GM21526 (cell line): ENCODE results near the gene ARHGAP18.

Source experiments
- ATAC-seq: cut with Tn5 transposase; IDR thresholded peaks from one replicate; pipeline ENCODE4 v1.9.1; 2021; ENCODE audit warnings: moderate library complexity; ENCODE audit not compliant: unreplicated experiment, low FRiP score

The ARHGAP18 gene, protein sequence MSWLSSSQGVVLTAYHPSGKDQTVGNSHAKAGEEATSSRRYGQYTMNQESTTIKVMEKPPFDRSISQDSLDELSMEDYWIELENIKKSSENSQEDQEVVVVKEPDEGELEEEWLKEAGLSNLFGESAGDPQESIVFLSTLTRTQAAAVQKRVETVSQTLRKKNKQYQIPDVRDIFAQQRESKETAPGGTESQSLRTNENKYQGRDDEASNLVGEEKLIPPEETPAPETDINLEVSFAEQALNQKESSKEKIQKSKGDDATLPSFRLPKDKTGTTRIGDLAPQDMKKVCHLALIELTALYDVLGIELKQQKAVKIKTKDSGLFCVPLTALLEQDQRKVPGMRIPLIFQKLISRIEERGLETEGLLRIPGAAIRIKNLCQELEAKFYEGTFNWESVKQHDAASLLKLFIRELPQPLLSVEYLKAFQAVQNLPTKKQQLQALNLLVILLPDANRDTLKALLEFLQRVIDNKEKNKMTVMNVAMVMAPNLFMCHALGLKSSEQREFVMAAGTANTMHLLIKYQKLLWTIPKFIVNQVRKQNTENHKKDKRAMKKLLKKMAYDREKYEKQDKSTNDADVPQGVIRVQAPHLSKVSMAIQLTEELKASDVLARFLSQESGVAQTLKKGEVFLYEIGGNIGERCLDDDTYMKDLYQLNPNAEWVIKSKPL

DNA sequence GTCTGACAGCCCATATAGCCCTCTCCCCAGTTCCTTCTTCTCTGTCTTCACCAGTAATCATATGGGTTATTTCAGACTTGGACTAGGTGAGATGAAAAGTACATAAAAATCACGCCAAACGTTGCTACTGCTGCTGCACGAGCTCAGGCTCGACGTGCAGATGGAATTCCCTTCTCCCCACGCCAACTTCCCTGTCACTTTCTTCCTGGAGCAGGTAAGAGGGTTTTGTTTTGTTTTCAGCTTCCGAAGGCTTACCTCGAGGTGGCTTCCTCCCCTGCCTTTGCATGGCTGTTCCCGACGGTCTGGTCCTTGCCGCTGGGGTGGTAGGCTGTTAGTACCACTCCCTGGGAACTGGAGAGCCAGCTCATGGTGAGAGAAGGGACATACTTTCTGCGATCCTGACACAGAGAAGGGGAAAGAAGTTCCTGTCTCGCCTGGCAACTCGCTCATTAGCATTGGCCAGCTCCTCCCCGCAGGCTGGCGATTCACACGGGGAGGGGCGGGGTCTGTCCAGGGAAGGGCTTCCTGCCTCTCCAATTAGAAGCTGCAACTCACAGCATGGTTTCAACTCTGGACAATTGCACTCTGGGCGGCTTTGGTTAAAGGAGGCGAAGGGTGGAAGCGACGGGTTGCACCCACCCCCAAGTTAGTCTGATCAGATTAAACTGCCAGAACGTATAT, at the start of gene ARHGAP18:
TSS of gene ARHGAP18 (minus strand) at position 409 of the 681 bp plus-strand sequence. CDS start at position 368, 41 bp downstream.
- peak; percentile 95 for ATAC-seq

DNA sequence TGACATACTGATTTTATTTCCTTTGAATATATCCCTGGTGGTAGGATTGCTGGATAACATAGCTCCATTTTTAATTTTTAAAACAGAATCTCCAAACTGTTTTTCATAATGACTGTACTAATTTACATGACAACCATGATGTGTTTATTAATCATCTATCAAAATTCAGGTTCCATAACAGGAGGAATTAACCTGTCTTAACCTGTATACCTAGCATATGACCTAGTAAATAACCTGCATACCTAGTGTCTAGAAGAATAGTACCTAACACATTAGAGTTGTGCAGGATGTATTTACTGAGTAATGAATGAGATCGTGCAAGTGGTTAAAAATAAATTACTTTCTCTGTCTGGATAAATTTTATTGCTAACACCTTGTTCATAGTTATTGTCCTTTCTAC, 45.8 kb upstream of the ARHGAP18 start:
- no peak for ATAC-seq

DNA sequence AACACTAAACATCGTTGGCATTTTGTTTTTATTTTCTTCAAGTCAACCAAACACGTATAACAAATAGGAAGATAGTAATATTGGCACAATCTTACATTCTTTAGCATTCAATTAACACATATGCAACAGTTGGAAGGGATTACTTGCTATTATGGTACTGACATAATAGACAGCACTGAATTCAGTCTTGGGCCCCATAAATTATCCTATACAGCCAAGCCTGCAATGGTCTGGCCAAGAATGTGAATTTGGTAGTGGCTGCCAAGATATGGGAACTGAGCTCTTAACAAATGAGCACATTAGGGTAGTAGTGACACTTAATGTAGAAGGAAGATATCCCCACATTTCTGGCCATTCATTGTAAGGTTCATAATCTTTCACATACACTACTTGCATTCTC, 44.8 kb upstream of the ARHGAP18 start:
- no peak for ATAC-seq

DNA sequence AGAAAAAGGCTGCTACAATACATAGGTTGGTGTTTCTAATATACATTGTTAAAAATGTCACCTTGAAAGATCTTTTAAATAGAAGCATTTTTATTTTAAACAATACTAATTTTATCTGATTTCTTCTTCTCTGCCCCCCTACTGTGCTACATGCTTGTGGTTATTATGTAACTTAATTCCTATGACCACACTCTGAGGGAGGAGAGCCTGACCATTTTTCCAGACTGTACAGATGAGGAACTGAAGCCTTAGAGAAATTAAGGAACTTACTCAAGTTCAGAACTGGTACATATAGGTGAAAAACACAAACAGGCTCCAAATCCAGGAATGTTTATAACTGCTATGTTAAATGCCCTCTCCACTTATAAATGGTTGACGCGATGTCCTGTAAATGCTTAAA, 43.4 kb upstream of the ARHGAP18 start:
- ATAC-seq, result no peak

DNA sequence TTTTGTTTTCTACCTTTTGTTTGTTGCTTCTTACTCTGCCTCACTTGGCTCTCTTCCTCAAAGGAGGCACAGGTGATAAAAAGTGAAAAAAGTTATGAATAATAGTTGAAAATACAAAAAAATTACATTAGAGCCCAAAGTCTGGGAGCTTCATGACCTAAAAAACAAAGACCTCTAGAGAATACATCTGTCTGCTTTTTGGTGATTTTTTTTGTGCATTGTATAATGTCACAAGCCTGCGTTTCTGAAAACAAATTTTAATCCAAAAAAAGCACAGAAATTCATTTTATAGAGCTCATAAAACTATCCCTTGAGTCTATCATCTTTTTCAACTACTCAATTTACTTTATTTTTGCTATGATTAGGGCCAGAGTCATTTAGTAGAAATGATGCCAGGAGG, 41.4 kb upstream of the ARHGAP18 start:
- ATAC-seq, result no peak

DNA sequence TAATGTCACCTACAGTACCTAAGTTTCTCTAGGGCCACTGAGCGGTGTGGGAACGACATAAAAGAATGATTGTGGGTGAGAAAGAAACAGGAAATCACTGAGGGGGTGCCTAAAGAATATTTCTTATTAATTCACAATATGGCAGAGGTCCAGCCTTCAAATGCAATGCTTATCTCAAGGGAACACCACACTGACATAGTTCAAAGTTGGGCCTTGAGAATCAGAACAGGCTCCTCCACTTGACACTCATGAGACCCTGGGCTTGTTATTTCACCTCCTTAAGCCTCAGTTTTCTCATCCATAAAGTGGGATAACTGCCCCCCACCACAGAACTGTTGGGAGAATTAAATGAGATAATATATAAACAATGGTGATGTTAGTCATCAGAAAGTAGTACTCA, 40.4 kb upstream of the ARHGAP18 start:
- no peak for ATAC-seq

DNA sequence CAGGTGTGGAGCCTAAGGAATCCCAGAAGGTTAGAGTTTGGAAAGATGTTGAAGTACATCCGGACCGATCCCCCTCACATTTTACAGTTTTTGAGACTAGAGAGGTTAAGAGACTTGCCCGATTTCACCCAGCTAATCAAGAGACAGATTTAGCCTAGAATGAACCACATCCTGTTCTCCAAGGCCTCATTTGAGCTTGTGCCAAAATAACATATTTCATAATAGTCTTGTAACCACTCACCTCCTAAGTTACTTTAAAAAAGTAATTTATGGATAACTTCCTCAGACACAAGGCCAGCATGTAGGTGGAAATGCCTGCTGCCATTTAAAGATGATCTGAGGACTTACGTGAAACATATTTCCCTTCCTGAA, 39.8 kb upstream of the ARHGAP18 start:
- ATAC-seq, result no peak

DNA sequence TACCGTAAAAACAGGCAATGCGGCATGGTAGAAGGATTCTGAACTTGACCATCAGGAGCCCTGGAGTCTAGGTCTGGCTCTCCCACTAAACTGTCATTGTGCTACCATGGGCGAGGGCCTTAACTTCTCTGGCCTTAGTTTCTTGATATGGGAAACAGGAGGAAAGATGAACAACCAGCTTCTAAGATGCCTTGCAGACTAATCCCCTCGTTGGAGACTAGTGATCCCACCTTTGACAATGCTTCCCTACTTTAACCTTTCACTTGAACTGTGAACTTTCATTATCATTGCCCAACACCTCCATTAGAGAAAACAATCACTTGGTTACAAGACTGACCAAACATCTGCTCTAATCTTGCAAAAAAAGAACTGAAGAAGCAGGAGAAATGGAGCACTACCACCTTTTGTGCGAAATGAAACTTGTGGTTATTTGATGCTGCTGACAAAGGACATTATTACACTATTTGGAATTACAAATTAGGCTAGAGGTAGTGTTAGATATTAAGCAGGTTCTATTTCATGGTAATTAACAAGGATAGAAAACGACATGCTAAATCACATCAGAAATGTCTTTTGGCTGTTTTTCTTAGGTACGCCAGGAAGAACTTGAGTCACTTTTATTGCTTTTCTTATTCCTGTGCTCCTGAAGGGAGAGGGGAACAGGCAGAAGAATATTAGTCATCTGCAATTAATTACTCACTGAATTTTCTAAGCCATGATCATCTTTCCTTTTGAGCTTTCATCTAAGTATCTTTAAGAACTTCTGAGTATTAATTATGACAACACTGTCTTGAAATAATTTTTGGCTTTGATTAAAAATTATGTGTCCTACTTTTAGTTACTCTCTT, 39.1 kb upstream of the ARHGAP18 start:
- no peak for ATAC-seq

DNA sequence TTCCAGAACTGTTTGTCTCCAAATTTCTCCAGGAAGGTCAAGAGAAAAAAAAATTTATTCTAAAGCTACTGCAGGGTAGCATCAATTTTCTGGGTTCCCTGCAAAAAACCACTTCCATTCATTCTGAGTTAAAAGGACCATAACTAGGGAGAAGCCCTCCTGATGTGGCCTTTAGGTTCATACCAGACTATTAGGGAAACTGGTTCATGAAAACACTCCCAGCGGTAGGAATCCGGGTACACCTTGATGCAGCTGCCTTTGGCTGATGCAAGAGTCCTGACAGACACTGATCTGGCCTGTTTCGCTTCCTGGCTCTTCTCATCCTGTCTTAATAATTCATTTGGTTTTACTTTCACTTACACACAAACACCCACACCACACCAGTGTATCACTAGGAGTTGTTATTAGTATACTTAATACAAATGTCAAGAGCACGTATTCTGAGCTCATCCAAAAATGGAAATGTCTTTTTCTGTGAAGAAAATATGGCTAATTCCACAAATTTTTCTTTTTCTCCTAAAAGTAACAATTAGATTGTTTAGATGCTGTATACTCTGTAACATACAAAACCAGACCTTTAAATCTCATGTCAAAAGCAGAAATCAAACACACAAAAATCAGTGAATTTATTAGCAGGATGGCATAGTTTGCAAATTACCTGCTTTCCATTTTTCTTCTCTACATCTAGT, 38.4 kb upstream of the ARHGAP18 start:
- ATAC-seq, result peak; percentile 92

DNA sequence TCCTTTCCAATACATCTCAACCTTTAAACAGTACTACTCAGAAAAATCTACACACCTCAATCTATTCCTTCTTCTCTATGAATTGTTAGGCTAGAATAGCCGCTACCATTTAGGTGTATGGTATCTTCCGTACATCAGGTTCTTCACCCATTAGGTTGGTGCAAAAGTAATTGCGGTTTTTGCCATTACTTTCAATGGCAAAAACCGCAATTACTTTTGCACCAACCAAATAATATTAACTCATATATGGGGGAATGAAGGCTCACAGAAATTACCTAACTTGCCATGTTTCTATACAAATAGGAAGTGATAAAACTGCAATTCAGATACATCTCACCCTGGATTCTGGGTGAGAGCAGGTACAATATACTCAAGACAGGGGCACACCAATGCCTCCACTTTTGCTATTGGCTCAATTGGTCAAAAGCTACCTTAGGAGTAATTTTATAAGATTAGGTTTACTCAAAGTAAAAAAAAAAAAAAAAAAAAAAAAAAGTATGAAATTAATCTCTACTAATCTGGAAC, 37.7 kb upstream of the ARHGAP18 start:
- ATAC-seq, result no peak

DNA sequence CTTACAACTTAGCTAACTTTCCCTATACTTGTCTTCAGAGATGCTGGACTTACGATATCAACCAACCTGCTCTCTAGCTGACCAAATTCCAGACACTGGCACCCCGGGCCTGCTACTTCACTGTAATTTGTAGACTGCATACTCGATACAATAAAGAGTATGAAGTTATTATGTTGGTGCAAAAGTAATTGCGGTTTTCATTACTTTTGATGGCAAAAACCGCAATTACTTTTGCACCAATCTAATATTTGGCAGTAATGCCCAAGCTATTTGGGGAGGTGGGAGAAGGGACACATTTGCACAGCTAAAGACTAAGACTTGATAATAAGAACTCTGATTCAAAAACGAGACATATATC, 34.9 kb upstream of the ARHGAP18 start:
- no peak for ATAC-seq

DNA sequence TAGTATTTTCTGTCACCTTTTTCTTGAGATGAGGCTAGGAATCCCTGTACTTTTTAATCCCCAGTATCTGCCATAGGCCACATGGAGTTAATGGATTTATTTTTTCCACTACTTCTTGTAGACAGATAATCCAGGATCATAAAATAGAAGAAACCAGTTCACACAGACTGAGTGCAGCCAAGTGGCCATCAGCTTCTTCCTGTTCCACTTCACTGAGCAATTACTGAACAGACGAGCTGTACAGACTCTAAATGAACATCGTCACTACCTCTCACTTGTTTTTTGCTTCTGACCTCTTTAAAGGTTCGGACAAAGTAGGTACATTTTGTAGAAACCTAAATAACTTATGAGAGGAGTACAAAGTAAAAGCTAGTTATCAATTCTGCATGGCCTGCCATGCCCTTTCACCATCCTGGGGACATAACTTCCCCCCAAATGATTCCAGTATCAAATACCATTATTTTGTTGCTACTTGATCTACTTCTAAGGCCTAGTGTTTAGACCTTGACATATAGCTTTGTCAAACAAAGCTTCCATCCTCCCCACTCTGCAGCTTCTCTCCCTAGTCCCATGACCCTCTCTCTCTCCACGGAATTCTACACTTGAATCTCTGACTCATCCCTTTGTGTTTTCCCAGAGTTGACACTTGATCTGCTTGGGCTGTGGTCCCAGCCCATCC, 34.4 kb upstream of the ARHGAP18 start:
- ATAC-seq, result no peak

DNA sequence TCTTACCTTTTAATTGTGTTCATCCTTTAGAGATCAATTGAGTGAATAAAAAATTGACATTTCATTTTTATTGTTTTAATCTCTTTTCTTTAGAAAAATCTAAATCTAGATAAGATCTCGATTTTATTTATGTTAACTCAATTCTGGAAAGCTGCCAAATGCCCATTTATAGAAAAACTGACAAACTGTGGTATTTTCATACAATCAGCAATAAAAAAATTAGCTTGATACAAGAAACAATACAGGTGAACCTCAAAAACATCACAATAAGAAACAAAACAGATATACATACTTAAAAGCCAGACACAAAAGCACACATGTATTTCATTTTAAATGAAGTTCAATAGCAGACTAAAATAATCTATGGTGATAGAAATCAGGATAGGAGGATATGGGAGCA, 30.0 kb upstream of the ARHGAP18 start:
- no peak for ATAC-seq

DNA sequence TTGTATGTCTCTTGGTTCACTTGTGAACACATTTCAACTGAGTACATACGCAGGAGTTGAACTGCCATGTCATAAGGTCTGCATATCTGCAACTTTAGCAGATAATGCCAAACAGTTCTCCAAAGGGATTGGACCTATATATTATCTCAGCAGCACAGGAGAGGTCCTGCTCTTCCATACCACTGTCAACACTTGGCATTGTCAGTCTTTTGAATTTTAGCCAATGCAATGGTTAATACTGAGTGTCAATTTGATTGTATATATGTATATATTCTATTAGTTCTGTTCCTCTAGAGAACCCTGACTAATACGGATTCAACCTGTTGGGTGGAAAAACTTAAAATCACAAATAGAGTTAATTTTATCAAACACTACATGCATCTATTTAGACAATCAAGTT, 26.1 kb upstream of the ARHGAP18 start:
- ATAC-seq, result no peak

DNA sequence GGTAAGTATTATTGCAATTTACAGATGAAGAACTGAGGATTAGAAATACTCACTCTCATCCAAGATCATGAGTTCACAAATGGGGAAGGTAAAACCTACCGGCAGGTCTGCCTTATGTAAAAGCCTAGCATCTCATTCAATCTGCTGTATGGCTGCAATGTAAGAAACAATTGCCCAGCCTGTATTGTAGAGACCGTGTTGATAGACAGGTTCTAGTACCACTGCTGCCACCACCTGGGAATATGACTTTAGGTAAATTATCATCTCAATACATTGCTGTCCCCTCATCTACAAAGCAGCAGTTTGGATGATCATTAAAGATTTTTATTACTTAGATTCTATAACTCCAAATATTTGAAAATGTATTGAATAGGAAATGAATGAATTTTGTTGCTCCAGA, 23.3 kb upstream of the ARHGAP18 start:
- no peak for ATAC-seq

DNA sequence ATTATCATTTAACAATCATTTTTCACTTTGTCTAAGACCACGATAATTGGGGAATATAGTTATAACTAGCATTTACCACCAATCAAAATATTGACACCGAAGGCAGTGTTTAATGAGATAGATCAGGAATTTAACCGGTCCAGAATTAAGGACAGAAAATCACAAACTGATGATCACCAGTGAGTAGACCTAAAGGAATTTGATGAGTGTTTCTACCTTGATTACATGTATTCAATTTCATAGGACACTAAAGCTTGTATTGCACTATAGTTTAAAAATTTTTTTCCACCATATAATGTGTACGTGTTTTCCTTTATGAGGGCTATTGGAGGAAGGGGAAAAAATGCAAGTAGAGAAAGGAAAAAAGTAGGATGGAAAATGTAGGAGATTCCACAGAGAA, 22.6 kb upstream of the ARHGAP18 start:
- no peak for ATAC-seq

DNA sequence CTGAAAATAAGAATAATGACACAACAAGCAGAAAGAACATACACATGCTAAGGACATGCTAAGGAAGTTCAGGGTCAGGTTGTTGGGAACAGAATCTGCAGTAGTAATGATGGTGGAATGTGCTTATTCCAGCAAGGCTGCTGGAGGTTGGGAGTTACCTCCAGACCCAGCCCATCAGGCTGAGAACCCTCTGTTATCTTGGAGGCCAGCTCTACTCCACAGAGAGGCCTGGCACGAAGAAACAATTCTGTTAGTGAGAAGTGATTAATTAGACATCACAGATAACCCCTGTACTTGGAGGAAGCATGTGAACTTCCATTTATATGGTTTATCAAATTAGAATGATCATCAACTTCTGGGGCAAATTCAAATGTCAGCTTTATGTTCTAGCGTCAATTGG, 22.1 kb upstream of the ARHGAP18 start:
- no peak for ATAC-seq

DNA sequence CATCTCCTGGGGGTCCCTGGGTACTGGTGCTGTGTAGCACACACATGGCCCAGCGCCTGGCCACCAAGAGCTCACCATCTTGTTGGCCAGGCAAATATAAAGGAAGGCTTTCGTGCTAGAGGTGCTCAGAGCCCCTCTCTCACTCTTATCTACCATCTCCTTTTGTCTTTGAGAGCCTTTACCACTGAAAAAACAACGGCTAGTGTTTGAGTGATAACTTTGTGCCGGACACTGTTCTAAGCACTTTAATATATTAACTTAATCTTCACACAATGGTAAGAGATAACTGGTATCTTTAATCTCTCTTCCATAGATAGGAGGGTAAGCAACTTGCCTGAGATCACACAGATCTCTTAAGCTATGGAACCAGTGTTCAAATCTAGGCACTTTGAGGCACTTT, 21.5 kb upstream of the ARHGAP18 start:
- ATAC-seq, result no peak

DNA sequence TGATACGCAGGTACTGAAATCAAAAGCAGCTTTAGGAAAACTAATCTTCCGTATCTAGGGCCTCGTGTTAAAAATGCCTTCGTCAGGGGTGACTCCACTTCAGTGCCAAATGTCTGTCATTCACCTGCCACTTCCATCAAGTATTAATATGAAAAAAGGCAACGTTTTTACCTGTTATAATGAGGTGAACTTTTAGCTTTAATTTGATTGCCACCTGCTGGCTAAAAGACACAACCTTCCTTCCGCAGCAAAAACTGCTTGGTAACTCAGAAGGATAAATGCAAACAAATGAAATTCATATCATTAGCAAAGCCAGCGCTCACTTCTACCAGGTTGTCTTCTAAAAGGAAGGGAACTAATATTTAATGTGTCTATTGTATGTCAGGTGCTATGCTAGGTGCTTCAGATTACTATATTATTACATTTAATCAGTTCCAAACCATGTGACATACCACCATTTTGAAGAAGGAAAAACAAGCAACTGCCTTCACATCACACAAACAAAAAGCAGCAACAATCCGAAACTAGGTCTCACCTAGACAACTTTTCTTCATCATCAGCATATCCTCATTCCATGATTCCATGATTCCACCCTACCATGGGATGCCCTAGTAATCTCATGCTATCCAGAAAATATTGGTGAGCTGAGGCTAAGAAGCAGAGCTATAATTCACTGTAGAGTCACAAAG, 20.6 kb upstream of the ARHGAP18 start:
- peak; percentile 70 for ATAC-seq
